Daoy (cell line): ENCODE data around the gene NKX2-3. TPM values are rescaled to one million over a fixed set of nuclear protein-coding genes. Genes with fewer than 3 reads are reported as not detected.

Experiments used
- DNase-seq: peaks from one replicate; pipeline ENCODE4 v3.0.0-alpha.2; 2015; ENCODE audit warnings: low read depth
- total RNA-seq: library from RNA; depleted of rRNA; stranded (reverse); fragments of >200 nt; shearing (Covaris generic); gene quantifications from 2 replicates; pipeline ENCODE4 v1.2.3, GENCODE V29; 2014

The NKX2-3 gene
- total RNA-seq, 1 experiment from 2014 or later = 0.17 TPM

DNA sequence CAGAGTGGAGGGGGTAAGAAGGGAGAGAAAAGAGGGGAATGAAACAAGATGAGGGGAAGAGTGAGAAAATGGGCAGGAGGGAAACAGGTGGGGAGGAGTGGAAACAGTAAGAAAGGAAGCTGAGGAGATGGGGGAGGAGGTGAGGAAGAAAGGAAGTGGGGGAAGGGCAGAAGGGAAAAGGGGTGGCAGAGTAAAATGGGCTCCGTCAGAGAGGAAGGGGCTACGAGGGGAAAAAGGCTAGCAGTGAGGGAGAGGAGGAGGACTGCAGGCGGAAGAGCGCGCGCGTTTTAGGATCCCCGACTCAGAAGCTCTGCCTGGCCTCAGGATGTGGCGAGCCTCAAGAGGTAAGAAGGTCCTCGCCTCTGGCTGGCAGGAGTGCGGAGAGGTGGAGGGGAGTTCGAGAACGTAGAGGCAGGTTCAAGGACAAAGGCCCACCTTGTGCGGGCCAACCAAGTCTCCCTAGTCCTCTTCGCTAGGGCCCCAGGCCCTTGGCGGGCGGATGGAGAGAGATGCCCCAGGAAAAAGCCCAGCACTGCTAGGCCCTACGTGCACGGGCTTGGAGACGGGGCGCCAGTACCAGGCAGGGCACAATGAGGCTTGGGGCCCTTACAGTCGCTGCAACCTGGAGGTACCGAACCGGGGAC lies 5.8 kb upstream of the NKX2-3 start:
- DNase-seq = no peak

DNA sequence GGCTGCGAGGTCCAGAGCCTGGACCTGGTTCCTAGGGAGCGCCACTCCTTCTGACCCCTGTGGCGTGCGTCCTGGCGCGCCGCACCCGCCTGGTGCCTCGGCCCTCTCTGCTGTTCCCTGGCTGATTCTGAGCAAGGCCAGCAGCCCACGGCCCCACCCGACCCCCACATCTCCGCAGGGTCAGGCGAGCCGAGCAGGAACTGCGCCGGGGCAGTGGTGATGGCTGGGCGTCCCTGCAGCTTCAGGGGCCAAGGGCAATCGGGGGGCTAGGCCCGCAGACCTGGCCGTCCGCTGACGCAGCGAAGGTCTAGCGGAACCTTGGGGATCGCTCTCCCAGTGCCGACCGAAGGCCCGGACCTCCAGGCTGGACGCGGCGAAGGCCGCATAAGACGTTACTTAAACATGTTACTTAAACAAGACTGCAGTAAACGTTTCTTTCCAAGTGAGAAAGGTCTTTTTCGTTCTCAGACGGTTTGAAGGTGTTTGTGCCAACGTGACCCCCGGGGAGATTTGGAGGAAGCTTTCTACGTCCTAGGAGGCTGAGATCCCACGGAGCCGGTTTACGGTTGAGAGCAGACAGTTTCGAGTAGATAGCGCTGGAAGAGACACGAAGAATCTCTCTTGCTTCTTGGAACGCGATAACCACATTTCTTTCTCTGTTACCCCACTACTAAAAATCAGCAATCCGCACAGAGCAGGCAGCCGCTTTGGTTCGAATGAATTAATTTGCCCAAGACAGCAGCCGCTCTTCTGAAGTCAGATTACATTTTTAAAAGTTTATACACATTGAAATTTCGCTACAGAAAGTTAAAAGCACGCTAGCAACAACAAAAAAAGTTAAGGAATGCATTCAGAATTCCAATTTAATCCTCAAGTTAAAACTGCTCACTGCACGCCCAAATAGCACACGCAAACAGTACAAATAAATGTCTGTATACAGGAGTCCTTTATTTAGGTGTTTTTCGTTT lies 4.9 kb upstream of the NKX2-3 start:
- no peak for DNase-seq

DNA sequence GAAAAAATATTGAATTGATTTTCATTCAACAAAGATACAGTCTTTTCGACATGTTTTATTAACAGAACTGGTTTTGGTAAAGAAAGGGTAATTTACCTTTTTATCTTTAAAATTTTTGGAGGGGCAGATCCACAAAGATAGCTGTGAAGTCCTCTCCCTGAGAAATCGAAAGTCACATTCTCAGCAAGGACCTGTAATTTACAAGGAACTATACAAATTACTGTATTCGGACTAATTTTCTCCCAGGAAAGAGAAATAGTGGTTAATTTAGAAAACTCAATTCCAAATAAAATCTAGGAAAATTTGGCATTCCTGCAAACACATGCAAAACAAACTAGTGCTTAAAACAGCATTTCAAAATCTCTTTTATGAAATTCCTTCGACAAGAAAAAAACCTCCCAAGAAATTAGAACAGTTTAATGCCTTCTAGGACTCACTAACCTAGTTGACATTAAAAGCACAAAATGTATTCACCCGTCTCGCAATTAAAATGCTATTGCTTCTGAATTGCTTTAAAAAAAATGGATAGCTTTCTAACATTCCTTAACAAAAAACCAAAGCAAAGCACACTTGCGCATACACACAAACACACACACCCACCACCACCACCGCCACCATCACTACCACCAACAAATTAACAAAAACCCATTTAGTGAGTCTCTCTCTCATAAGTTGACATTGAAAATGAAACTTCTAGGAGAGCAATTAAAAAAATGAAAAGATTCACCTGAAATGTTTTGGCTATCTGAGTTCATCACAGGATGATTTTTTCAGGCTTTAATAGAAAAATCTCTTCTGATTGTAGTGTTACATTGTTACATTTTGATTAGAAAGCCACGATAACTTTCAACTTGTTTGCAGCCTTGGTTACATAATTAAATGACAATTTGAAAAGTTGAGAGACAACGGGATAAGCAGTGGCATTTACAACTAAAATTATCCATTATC lies 4.0 kb upstream of the NKX2-3 start:
- DNase-seq = no peak

DNA sequence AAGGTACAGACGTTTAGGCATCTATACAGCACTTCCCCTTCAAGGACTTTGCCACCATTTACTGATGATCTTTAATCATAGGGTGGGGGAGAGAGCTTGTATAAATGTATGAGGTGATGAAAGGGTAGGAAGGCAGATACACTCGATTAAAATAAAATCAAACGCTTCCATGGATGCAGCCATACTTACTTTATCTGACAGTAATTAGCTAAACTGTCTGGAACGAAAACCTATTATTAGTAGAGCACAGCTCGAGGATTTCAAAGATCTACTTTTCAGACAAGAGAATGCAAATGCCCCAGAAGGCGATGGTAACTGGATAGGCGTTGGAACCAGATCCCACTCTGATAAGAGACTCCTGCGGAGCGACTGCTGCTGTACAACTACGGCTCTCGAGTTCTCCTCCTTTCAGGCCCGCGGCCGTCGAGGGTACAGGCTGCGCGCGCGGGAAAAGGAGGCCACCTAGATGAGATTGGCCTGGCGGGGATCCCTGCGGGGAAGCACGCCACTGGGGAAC lies 3.1 kb upstream of the NKX2-3 start:
- DNase-seq = no peak

DNA sequence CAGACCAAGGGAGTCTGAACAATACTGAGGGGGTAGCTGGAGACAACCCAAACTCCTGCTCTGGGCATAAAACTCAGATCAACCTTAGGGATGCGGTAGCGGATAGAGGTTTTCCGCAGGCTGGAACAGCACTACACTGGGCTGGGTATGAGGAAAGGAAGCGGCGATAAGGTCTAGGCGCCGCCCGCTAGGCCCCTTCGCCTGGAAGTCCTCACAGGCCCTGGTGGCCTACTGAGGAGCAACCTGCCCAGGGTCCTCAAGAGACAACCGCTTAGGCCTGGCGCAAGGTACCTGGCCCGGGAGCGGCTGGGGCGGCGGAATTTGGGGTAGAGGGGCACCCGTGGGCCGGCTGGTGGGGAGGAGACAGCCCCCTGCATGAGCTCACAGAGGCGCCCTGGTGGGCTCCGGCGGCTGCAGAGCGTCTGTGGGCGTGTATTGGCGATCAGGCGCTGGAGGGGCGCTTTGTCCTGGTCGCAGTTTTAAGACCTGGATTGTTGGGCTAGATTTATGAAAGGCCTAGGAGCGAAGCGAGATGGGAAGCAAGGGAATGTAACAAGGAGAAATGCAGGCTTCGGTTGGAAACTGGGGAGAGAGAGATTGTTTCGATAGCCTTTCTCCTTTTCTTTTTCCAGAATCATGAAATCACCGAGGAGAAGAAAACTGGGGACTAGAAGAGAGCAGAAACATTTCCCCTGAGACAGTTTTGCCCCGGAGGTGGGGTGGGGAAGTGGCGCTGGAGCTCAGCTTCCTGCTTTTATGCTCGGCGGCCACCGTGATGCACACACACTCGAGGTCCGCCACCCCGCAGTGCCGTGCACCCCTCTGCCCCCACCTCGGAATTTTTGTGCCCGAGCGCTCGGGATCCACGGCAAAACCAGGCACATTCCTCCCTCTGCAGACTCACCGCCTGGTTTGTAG lies 2.4 kb upstream of the NKX2-3 start:
- DNase-seq = no peak

DNA sequence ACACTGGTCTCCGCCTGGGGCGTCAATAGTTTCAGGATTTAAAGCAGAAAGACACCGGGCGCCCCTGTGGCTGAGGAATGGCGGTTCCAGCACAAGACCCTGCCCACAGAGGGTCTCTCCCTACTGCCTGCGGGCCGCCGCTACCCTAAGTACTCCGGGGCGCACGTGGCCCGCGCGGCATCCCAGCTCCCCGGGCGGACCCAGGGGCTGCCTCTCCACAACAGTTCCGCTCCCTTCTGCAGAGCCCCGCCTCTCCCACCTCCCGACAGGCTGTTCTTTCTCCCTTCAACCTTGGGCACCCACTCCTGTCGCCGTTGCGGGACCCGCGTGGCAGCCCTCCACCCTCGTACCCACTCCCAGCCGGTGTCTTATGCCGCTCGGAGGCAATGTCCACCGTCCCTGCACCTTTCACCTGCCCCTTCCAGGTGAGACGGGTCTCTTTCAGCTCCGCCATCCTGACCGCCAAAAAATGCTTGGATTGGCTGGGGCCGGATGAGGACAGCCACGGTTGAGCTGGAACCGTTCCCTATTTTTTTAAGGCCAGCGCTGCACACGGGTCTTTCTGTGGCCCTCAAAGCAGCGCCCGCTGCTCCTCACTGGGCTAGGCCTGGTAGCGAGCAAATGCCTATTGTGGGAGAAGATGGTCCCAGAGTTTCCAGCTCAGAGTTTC lies 1.6 kb upstream of the NKX2-3 start:
- no peak for DNase-seq

DNA sequence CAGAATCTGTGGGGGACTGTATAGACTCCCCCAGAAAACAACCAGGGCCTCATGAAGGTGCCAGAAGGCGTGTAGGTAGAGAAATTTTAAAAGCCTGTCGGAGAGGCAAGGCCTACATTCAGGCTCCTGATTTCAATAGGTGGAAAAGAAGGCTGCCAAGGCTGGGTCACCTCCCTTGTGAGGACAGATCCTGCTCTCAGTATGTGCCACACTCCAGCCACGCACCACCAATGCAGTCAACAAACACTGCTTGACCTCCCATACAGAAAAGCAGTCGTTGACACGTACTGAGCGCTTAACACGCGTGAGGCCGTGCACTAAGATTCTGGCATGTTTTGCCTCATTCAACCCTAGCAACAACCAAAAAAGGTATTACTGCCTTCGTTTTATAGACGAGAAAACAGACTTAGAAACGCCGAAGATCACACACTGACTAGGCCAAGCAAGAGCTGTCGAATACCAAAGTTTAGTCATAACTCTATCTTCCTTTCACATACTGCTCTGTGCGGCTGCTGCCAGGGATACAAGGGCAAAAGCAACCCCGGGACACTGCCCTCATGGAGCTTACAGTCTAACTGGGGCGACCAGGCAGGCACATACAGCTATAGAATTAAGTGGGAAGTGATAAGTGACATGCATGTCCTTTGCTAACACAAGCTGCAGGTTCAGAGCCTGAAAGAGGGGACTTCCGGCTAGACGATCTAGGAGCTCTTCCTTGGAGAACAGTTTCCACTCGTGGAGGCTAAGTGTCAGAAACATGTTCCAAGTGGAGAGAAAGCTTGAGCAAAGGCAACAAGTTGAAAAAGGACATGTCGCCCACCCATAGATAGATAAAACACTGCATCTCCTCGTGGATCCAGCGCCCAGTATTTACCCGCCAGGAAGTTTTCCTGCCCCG lies 797 bp upstream of the NKX2-3 start:
- no peak for DNase-seq

DNA sequence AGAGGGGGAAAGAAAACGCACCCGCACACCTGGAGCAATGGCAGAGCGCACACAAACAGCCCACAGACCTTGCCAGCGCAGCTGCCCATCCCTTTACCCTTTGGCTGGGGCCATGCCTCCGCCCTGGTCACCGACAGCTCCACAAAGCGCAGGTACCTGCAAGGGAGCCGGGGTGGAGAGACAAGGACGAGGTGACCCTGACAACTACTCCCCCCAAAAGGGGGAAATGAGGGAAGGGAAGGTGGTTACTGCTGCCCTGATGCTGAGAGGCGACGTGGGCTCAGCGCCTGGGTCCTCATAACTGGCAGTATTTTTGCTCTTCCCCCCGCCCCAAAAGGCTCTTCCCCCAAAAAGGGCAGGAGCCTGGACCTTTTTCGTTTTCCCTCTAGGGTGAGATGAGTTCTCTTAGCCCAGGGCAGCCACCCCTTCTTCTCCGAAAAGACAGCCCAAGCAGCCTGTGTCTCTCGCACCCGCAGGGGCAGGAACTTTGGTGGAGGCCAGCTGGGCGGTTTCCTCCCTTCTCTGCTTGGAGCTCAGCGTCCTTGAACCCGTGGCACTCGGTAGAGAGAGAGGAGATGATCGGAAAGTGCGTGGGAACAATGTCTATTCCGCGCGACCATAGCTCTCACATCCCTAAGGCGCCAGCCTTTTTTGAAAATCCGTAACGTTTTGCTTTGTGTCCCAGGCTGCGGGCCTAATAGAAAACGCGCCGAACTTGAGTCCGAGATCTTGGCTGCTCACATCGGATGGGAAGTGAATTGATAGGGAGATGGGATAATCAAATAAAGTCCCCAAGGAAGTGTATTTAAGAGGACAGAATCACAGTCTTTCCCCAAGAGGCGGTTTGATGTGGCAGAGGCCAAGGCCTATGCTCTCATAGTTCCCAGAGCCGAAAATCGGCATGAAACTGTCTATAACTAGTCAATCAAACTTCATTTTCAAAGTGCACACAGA lies 1.0 kb downstream of the NKX2-3 start:
- DNase-seq = no peak

DNA sequence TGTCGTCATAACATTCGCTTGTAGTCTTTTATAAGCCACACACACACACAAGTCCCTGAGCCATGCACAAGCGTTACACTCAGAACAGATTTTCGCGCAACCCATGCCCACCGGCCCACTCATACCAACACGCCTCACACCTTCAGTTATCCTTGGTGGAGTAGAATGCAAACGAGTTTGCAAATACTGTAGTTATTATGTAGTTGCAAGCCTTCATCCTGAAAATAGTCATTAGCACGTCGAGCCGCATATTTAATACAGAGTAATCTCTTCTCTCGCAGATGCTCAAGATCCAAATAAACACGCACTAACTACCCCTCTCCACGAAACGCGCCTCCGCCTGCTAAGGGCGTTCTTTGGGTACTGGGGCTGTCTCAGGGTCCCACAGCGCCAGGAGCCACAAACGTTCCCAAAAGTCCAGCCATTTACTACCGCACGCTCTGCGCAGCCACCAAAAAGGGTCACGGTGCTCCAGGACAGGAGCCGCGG lies 1.8 kb downstream of the NKX2-3 start:
- DNase-seq = no peak

DNA sequence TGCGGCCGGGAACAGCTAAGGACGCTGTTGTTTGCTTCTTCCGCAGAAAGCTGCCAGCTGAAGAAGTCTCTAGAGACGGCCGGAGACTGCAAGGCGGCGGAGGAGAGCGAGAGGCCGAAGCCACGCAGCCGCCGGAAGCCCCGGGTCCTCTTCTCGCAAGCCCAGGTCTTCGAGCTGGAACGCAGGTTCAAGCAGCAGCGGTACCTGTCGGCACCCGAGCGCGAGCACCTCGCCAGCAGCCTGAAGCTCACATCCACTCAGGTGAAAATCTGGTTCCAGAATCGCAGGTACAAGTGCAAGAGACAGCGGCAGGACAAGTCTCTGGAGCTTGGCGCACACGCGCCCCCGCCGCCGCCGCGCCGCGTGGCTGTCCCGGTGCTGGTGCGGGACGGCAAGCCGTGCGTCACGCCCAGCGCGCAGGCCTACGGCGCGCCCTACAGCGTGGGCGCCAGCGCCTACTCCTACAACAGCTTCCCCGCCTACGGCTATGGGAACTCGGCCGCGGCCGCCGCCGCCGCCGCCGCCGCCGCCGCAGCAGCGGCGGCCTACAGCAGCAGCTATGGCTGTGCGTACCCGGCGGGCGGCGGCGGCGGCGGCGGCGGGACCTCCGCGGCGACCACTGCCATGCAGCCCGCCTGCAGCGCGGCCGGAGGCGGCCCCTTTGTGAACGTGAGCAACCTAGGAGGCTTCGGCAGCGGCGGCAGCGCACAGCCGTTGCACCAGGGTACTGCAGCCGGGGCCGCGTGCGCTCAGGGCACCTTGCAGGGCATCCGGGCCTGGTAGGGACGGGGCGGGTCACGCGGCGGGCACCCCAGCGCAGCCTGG lies 2.4 kb downstream of the NKX2-3 start:
- no peak for DNase-seq

DNA sequence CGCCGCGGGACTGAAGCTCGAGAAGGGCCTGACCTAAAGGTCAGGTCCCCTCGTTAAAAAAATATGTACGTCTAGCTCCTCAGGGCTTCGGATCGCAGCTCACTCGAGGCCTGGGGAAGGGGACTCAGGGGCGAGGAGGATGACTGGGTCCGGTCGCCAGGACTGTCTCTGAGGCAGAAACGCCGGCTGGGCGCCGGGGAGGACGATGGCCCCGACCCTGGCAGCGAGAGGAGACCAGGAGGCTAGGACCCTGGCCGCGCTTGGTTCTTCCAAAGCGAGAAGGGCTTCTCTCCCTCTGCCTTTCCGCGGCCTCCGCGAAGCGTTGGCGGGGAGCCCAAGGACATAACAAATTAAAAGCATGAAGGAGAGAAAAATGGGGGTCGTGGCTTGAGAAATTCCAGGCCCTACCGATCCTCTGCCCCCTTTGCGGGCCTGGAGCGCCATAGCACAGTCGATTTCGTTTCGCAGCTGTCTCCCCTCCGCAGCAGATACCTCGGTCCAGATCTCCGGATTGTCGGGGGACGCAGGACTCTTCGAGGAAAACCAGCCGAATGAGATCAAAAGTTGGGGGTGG lies 3.1 kb downstream of the NKX2-3 start:
- DNase-seq = no peak

DNA sequence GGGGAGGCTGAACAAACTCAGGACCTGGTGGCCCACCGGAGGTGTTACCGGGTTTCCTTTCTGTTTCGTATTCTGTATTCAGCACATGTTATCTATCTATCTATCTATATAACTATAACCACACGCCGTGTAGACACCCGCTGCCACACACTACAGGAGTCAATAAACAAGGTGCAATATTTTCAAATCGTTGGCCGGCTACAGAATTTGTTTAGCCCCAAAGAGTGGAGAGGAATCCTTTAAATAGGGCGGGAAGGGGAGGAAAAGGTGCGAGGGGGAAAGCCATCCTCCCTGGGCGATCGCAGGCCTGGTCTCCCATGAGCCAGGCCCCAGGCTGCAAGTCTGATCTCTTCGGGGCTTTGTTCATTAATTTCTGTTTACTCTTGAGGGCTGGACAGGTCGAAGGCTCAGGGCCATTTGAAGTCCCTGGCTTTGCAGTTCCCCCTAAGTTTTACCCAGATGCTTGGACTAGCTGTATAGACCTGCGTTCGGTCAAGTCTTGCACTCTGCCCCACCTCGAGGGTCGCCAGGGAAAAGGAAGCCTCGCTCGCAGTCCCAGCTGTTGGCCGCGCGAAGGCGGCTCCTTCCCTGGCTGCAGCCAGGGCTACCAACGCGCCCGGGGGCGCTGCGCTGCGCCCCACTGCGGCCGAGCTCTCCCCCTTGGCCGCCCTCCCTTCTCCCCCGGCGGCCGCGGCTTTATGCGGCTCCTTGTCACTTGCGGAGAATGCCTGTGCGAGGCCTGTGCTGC lies 3.8 kb downstream of the NKX2-3 start:
- no peak for DNase-seq

DNA sequence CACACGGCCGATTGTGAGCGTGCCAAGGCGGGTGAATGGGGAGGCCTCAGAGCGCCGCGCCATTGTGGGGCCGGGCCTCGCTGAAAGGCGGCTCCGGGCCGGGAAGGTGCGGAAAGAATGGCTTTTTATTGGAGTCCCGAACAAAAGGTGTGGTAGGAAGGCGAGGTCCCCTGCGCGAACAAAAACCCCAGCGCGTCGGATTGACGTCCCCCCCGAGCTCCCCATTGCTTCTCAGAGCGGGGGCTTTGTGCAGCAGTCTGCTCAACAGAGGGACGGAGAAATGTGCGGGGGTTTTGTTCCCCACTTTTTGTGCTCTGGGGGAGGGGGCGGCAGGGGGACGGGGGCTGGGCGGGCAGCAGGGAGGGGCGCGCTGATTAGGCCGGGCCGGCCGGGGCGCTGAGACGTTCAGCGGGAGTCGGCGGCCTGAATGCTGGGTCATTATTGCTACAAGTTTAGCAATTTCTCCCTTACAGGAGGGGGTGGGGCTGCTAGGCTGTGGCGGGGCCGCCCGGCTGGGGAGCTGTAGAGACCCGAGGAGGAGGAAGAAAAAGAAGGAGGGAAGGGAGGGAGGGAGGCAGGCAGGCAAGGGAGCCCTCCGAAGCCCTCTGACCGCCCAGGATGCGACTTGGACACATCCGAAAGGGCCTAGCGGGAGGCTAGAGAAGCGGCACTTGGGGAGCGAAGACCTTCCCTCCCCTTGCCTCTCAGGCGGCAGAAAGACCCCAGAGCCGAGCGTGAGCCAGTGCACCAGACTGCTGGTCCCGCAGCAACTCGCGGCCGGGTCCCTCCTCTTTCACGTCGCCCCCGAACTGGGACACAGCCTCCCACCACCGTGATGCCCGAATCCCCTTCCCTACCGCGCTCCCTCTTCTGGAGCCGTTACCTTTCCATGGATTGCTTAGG lies 4.6 kb downstream of the NKX2-3 start:
- DNase-seq = peak; percentile 39
